Testis (tissue), 3 donors: ENCODE data around the gene RFPL1. TPM values are rescaled to one million over a fixed set of nuclear protein-coding genes. Genes with fewer than 3 reads are reported as not detected.

ENCODE experiments used
- DNase-seq: peaks from one replicate; pipeline ENCODE4 v3.0.0-alpha.2; 2019
- H3K27ac ChIP-seq, 2 donors: fragments of 200-600 bp; sonication (generic); one replicate each; pipeline ENCODE4 v1.5.1; 2019
- H3K27me3 ChIP-seq: fragments of 200-600 bp; sonication (generic); one replicate; pipeline ENCODE4 v1.5.1; 2019
- H3K36me3 ChIP-seq: fragments of 200-600 bp; sonication (generic); one replicate; pipeline ENCODE4 v1.5.1; 2017; ENCODE audit warnings: low read depth; ENCODE audit errors: missing control alignments
- H3K4me1 ChIP-seq: fragments of 200-600 bp; sonication (generic); one replicate; pipeline ENCODE4 v1.5.1; 2019
- H3K4me3 ChIP-seq, 2 donors: fragments of 200-600 bp; sonication (generic); one replicate each; pipeline ENCODE4 v1.5.1; 2017 to 2019
- H3K9me3 ChIP-seq: fragments of 200-600 bp; sonication (generic); one replicate; pipeline ENCODE4 v1.5.1; 2017
- POLR2A ChIP-seq: fragments of 450-650 bp; IDR thresholded peaks from one replicate; pipeline ENCODE4 v1.6.1; 2017; ENCODE audit warnings: antibody characterized with exemption, mild to moderate bottlenecking, moderate library complexity
- WGBS, 2 donors: methylation state at CpG; one replicate each; pipeline ENCODE4 v1.1.5; 2018; 5-methylcytosine and 5-hydroxymethylcytosine counted together
- intact Hi-C: fragments of 100-400 bp; cut with DNase I; formaldehyde crosslinking; loops from one replicate; pipeline ENCODE4 v1.15.1; 2023; ENCODE audit warnings: low total_unique reads
- polyA plus RNA-seq: library from polyadenylated mRNA; stranded (reverse); fragments of 350-450 nt; fragmentation: Illumina TruSeq; extraction: RNeasy Lipid Tissue Mini Kit (QIAGEN cat#74804); gene quantifications from one replicate; pipeline ENCODE4 v1.2.3, GENCODE V29; 2014; ENCODE audit warnings: low read depth, low replicate concordance; ENCODE audit not compliant: insufficient read depth
- total RNA-seq, 2 donors: library from RNA; depleted of rRNA; stranded (reverse); fragments of >200 nt; gene quantifications; one replicate each; pipeline ENCODE4 v1.2.3, GENCODE V29; 2016
- TF ChIP-seq, protein P1 (sequence below), 3 experiments: fragments of 450-650 bp in 2 of 3; fragments of 200-600 bp in 1 of 3; sonication (generic) in 1 of 3; IDR thresholded peaks; one replicate each; pipeline ENCODE4 v1.5.1; 2016 to 2019; ENCODE audit warnings: antibody characterized with exemption in 3 of 3, mild to moderate bottlenecking in 2 of 3, moderate library complexity in 1 of 3

The RFPL1 gene
- total and polyA plus RNA-seq, 3 donors from 2014 or later: 0.37 to 1.4 (median 0.71) TPM

DNA sequence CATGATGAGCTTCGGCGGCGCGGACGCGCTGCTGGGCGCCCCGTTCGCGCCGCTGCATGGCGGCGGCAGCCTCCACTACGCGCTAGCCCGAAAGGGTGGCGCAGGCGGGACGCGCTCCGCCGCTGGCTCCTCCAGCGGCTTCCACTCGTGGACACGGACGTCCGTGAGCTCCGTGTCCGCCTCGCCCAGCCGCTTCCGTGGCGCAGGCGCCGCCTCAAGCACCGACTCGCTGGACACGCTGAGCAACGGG, 41.8 kb downstream of the RFPL1 start:
- Histone ChIP-seq H3K27me3 (no peaks in the 10 kb centered on the region), H3K4me1 (peaks cover 19% of the 10 kb centered on the region), H3K9me3 (no peaks in the 10 kb centered on the region), H3K36me3 (no peaks in the 10 kb centered on the region), H3K27ac (no peak overlapping the region), H3K4me3 (peak overlapping the region; percentile 51 to 60)
- DNase-seq: no peak
- intact Hi-C loops: no loop called here
- no CpG with 5 or more reads among the region's 39 CpGs for WGBS, 2 donors
- TF ChIP-seq POLR2A: no peak
- TF ChIP-seq, protein P1, sequence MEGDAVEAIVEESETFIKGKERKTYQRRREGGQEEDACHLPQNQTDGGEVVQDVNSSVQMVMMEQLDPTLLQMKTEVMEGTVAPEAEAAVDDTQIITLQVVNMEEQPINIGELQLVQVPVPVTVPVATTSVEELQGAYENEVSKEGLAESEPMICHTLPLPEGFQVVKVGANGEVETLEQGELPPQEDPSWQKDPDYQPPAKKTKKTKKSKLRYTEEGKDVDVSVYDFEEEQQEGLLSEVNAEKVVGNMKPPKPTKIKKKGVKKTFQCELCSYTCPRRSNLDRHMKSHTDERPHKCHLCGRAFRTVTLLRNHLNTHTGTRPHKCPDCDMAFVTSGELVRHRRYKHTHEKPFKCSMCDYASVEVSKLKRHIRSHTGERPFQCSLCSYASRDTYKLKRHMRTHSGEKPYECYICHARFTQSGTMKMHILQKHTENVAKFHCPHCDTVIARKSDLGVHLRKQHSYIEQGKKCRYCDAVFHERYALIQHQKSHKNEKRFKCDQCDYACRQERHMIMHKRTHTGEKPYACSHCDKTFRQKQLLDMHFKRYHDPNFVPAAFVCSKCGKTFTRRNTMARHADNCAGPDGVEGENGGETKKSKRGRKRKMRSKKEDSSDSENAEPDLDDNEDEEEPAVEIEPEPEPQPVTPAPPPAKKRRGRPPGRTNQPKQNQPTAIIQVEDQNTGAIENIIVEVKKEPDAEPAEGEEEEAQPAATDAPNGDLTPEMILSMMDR (IDR thresholded peaks at IDR 0.05): no peak

DNA sequence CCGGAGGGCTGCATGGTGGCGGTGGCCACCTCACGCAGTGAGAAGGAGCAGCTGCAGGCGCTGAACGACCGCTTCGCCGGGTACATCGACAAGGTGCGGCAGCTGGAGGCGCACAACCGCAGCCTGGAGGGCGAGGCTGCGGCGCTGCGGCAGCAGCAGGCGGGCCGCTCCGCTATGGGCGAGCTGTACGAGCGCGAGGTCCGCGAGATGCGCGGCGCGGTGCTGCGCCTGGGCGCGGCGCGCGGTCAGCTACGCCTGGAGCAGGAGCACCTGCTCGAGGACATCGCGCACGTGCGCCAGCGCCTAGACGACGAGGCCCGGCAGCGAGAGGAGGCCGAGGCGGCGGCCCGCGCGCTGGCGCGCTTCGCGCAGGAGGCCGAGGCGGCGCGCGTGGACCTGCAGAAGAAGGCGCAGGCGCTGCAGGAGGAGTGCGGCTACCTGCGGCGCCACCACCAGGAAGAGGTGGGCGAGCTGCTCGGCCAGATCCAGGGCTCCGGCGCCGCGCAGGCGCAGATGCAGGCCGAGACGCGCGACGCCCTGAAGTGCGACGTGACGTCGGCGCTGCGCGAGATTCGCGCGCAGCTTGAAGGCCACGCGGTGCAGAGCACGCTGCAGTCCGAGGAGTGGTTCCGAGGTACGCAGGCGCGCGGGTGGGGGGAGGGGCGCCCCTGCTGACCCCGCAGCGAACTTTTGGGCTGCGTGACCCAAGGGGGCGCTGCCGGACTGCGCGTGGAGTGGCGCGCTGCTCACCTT, 42.3 kb downstream of the RFPL1 start:
- H3K27me3 ChIP-seq: no peaks in the 10 kb centered on the region
- peaks cover 19% of the 10 kb centered on the region for H3K4me1 ChIP-seq
- H3K36me3 ChIP-seq: no peaks in the 10 kb centered on the region
- H3K4me3 ChIP-seq: peak overlapping the region; percentile 51 to 60
- DNase-seq: peak; percentile 82
- no peaks in the 10 kb centered on the region for H3K9me3 ChIP-seq
- intact Hi-C loops: no loop called here
- TF ChIP-seq, protein P1 (IDR thresholded peaks at IDR 0.05): peak in 1 of 3 experiments; percentile 28
- no peak for TF ChIP-seq POLR2A
- WGBS, 2 donors: 3 to 5% methylated on average over 21 to 65 of the region's 107 CpGs
- no peak overlapping the region for H3K27ac ChIP-seq

DNA sequence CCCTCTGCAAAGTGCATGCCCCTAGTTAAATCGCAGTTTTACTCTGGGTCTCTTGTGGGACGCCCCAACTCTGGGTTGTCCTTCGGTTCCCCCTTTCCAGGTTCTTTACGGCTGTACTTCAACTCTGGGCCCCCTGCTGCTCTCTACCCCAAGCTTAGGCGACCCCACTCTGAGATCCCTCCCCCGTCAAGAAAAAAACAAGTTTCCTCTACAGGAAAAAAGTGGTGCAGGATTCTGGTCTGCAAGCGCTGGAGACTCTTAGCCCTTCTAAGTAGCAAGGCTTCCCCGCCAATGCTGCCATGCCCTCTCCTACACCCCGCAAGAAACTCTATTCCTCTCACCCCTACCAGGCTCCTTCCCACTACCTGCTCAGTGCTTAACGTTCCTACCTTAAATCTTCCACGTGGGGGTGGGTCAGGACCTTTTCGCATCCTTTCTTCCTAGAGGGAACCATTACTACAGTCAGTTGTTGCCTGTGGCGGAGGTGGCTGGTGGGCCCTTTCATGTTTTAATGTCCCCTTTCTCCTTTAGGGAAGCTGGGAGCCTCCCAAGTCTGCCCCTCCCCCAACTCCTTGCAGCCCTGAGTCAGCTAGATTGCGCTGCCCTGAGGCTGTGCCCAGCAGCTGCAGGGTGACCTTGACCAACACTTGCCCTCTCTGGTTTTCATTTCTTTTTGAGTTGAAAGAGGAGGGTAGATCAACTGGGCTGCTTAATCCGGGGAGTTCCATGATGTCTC, 43.0 kb downstream of the RFPL1 start:
- peak; percentile 73 for DNase-seq
- no peaks in the 10 kb centered on the region for H3K27me3 ChIP-seq
- TF ChIP-seq, protein P1 (IDR thresholded peaks at IDR 0.05): no peak
- no peak for TF ChIP-seq POLR2A
- H3K9me3 ChIP-seq: no peaks in the 10 kb centered on the region
- H3K36me3 ChIP-seq: no peaks in the 10 kb centered on the region
- peak overlapping the region; percentile 51 to 60 for H3K4me3 ChIP-seq
- H3K27ac ChIP-seq: no peak overlapping the region
- peaks cover 19% of the 10 kb centered on the region for H3K4me1 ChIP-seq
- intact Hi-C loops: no loop called here
- 8 to 9% methylated on average over 15 of the region's 15 CpGs for WGBS, 2 donors

DNA sequence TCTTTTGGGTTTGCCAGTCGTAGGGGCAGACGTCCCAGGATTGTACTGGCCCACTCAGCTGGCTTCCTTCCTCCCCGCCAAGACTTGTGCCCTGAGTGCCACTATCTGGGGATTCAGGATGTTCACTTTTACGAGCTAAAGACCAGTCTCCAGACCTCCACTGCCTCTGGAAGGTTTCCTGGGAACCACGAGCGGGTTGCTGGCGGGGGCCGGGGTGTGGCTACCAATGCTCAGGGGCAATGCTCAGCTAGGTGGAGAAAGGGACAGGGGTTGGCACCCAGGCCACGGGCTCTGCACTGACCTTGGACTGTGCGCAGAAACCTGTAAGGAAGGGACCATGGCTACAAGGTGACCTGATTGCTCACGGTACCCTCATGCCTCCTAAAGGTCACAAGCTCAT, 43.9 kb downstream of the RFPL1 start:
- H3K27ac ChIP-seq: no peak overlapping the region
- TF ChIP-seq, protein P1 (IDR thresholded peaks at IDR 0.05): no peak
- no peak for TF ChIP-seq POLR2A
- H3K27me3 ChIP-seq: no peaks in the 10 kb centered on the region
- peaks cover 19% of the 10 kb centered on the region for H3K4me1 ChIP-seq
- no peaks in the 10 kb centered on the region for H3K9me3 ChIP-seq
- no peaks in the 10 kb centered on the region for H3K36me3 ChIP-seq
- 21 to 42% methylated on average over 11 of the region's 11 CpGs for WGBS, 2 donors
- intact Hi-C loops: no loop called here
- no peak overlapping the region for H3K4me3 ChIP-seq
- no peak for DNase-seq
